Activated CD8-positive, alpha-beta memory T cell treated with anti-CD3 and anti-CD28 coated beads, Interleukin-2, amount 50 U/mL, for 4 hours (primary cell): Measurements from ENCODE around the gene NUAK1.

ENCODE experiments used
- DNase-seq: peaks from one replicate; pipeline ENCODE4 v3.0.0-alpha.2; 2020

NUAK1 gene

GRCh38 chr12:106130474-106131113, 8.2 kb downstream of the NUAK1 start:
- no peak for DNase-seq

- no peak for DNase-seq
These were observed 10.0 kb downstream of the NUAK1 start for GRCh38 chr12:106128585-106129328.

- no peak for DNase-seq
These were observed 11.2 kb downstream of the NUAK1 start for GRCh38 chr12:106127338-106128126.

DNA sequence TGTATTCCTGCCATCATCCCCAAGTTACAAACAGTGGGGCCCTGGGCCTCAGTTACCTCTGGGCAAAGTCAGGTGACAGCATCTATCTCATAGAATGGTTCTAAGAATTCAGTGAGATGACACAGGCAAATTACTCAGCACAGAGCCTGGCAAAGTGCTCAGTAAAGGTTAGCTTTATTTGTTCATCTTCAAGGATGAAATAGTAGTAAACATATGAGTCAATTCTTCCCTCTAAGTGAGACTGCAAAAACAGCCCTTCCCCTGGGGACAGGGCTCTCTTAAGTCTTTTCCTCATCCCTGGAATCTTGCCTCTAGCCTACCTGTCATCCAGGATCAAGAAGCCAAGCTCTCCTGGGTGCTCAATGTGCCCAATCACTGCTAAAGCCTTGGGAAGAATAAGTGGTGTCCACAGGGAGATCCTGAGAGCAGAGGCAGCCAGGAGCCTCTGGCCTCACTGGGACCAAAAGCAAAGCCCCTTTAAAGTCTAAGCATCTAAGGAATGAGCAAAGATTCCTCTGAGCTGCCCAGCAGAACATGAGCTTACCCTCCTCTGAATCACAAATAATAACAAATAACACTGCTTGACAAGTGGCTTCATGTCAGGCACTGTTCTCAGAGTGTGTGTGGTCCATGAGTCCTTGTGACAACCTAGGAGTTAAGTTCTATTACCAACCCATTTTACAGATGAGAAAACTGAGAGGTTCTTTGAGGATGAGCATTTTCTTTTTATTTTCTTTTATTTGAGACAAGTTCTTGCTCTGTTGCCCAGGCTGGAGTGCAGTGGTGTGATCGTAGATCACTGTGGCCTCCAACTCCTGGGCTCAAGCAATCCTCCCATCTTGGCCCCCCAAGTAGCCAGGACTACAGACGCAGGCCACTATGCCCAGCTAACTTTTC, 12.1 kb downstream of the NUAK1 start:
- no peak for DNase-seq

- DNase-seq, result no peak
These were observed 13.2 kb downstream of the NUAK1 start for GRCh38 chr12:106125351-106126095.

DNA sequence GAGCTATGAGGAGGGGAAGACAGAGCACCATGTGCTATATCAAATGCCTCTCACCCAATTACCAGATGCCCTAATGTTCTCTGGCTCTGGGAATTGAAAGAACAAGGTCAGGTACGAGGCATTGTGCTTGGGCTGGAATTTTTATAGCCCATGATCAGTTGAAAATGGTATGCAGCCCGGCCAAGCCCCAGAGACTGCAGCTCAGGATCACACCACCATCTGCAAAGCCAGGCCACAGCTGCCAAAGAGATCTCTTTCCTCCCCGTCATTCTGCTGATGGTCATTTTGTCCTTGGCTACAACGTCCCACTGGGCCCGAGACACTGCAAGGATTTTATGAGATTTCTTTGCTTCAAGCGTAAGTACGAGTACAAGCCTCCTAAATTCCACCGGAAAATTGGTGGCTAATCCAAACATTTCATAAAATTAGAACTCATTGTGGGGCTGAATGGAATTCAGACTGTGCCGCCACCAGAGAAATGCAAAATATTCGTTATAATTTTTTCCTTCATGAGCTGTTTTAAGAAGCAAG, 15.1 kb downstream of the NUAK1 start:
- DNase-seq, result no peak

DNA sequence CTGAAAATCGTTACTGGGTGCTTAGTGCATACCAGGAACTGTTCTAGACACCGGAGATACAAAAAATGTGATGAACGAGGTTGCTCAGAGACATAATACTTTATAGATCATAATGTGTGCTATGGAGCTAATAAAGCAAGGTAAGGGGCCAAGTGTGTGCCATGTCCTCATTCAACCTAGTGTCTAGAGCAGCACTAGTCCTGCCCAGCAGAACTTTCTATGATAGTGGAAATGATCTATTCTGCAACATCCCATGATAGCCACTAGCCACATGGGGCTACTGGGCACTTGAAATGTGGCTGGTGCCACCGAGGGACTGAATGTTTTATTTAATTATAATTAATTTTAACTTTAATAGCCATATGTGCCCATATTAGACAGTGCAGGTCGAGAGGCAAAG, 15.6 kb downstream of the NUAK1 start:
- no peak for DNase-seq

DNA sequence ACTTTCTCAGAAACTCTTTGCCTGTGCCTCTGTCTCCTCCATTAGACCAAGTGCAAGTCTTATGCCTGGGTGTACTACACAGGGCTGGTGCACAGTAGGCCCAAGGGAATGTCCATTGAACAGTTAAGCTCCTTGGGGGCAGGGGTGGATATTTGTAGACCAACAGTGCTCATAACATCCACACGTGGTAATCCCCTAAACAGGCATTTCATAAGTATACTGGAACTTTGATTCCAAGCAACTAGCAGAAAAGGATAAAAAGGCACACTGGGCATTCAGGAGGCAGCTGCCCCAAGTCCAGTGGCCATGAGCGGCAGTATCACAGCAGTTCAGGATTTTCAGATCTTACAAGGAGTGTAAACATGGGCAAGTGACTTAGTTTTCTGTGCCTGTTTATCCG, 16.8 kb downstream of the NUAK1 start:
- no peak for DNase-seq

- DNase-seq, result no peak
These were observed 18.1 kb downstream of the NUAK1 start for GRCh38 chr12:106120519-106121105.

DNA sequence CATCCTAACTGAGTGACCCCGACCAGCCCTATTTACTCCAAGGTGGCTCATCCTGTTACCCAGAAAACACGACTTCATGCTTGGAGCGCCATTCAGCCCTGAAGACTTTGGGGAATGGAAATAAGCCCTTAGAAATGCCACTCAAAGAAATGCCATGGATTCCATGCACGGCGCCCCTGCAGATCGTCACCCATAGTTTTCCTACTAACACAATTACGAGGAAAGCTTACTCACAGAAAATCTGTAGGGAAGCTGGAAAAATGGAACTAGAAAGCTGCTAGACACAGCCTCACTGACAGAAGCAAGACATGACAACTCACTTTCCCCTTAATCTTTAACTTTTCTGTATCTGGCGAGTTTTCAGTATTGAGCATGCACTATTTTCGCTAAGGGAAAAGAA, 19.5 kb downstream of the NUAK1 start:
- no peak for DNase-seq

- DNase-seq, result no peak
These were observed 20.2 kb downstream of the NUAK1 start for GRCh38 chr12:106118381-106119130.

GRCh38 chr12:106115440-106115839, 23.3 kb downstream of the NUAK1 start:
- DNase-seq, result no peak

GRCh38 chr12:106114447-106115068, 24.2 kb downstream of the NUAK1 start:
- no peak for DNase-seq

DNA sequence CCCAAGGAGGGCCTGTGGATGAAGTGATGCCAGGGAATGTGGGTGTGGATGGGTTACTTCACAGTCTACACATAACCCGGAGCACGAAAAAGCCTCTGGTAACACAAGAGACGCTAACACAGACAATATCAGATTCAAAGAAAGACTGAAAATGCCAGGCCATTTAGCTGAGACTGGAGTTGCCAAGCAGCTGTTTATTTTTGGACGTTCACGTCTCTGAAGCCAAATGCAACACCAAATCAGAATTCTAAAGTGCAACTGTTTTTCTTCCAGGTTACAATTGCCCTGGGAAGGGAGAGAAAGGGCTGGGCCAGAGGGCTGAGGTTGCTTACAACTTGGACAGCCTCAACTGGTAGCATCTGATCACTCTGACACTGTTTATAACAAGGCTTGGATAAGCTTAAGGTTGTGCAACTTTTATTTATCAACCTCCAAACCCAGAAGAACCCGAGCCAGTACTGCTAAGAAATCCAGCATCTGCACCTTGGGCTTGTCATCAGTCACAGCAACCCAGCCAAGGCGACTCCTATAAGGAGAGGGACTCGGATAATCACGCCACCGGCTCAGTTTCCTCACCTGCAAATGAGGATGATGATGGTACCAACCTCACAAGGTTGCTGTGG, 24.8 kb downstream of the NUAK1 start:
- no peak for DNase-seq

DNA sequence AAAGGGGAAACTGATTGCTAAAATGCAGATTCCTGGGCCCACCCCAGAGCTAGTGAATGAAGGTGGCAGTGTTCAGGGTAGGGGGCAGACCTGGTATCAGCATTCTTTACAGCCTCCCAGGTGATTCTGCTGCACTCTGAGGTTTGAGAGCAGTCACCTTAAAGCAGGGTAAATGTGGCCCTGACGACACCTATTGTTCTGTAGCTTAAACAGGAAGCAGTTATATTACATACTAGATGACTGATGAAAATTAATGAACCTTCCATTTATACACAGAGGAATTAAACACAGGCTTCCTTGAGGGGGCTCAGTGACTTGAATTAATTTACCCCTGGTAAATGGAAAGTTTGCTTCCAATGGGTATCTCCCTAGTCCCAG, 25.3 kb downstream of the NUAK1 start:
- no peak for DNase-seq

GRCh38 chr12:106113042-106113441, 25.7 kb downstream of the NUAK1 start:
- DNase-seq, result no peak

DNA sequence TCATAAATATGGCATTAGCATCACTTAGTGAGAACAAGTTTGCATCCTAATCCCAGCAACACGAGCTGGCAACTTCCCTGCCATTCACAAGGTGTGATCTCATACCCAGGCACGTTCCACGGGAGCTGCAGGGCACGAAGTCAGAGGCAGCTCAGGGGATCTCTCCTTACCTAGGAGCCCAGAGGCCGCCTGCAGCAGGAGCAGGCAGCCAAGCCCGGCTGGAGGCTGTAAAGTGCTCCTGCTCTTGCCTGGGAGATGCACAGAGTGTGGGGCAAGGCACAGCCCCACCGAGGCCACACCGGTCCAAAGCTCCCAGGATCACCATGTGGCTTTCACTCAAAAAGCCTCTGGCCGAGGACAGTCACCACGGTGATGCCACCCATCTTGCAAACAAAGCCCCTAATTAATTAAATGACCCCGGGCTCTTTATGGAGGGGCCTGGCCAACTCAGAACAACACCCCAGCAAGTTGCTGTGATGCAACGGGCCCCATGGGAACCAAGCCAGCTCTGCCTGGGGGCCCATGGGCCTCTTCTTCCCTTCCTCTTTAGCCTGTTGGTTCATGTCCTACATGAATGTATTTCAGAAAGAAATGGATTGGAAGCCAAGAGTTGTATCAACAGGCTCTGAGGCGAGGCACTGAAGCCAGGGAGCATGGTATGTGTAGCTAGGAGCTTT, 26.5 kb downstream of the NUAK1 start:
- DNase-seq, result no peak

DNA sequence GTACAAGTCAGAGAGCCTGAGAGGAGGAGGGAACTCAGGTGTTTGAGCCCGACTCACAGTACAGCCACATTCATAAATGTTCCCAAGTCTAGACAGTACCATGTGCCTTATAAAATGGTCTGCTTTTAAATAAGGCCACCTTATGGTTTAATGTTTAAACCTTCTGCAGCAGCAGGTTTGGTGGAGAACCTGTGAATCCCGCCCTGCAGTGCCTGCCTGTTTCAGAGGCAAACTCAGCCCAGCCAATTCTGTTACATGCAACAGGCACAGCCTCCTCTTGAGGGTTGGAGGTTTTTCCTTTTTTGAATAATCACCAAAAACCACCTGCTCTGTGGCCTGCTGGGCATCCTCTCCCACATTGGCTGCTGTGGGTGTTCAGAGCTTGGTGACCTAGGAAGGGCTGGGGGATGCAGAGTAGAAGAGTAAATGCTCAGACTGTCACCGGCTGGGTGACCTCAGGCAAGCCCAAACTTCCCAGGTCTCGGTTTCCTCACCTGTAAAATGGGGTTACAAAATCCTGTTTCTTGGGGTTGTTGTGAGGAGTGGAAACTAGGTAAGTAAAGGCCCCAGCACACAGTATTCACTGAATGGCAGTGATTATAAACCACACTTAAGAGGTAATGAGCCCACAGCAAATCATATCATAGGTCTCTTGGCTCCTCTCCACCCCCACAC, 28.0 kb downstream of the NUAK1 start:
- DNase-seq, result no peak
